HG03378 (cell line): Measurements from ENCODE around the gene NTM.

ENCODE experiments used
- ATAC-seq: cut with Tn5 transposase; IDR thresholded peaks from one replicate; pipeline ENCODE4 v1.9.1; 2021; ENCODE audit warnings: mild to moderate bottlenecking, moderate library complexity; ENCODE audit not compliant: unreplicated experiment

NTM gene

DNA sequence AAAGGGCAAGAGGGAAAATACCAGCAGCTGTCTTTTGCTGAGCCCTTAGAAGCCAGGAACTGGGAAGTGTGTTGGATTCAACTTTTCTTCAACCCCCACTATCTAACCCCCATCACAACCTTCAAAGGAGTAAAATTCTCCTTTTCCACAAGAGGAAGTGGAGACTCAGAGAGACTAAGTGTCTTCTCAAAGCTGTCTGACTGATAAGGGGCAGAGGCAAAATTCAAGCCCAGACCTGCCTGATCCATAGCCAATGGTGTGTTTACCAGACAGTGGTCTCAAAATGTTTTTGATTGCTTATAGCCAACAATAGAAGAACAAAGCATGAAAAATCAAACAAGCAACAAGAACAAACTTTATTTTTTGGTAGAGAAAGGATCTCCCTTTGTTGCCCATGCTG, 707.0 kb downstream of the NTM start:
- ATAC-seq = no peak

GRCh38 chr11:132078264-132079076, 708.1 kb downstream of the NTM start:
- no peak for ATAC-seq

GRCh38 chr11:132080127-132080526, 709.7 kb downstream of the NTM start:
- ATAC-seq = no peak

GRCh38 chr11:132082566-132082965, 712.2 kb downstream of the NTM start:
- ATAC-seq = no peak

DNA sequence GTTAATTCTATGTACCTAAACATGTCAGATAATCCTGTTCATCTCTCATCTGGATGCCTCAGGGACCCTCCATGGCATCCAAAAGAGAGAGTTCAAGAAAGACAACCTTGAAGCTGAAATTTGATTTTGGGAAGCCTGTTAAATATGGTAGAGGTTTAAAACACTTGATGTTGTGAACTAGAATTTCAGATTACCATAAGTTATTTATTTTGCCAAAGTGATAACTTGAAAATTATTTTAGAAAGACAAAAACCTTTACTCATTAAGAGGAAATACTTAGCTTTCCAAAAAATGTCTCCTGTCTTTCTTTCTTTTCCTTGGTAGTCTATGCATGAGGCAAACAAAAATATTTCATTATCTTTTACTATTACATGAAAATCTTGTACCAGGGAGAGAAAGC, 714.0 kb downstream of the NTM start:
- no peak for ATAC-seq

- no peak for ATAC-seq
Observed at GRCh38 chr11:132087148-132087547, 716.7 kb downstream of the NTM start.

GRCh38 chr11:132088551-132088950, 718.1 kb downstream of the NTM start:
- no peak for ATAC-seq

- no peak for ATAC-seq
Observed at GRCh38 chr11:132093536-132094259, 723.3 kb downstream of the NTM start.

DNA sequence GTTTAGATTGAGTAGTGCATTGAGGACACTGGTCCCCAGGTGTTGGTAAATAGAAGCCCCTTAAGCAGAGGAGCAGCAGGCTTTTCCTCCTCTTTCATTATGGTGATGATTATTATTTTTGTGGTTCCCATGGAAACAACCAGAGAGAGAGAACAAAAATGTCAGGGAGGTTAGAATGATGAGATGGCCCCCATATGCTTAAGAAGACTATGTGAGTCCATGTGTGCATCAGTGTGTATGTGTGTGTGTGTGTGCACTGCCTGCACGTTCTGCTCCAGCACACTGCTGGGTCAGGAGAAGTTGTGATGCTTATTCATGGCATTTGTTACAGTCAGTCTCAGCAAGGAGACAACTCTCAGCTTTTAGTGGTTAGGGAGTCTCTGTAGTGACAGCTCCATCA, 724.2 kb downstream of the NTM start:
- ATAC-seq = no peak

DNA sequence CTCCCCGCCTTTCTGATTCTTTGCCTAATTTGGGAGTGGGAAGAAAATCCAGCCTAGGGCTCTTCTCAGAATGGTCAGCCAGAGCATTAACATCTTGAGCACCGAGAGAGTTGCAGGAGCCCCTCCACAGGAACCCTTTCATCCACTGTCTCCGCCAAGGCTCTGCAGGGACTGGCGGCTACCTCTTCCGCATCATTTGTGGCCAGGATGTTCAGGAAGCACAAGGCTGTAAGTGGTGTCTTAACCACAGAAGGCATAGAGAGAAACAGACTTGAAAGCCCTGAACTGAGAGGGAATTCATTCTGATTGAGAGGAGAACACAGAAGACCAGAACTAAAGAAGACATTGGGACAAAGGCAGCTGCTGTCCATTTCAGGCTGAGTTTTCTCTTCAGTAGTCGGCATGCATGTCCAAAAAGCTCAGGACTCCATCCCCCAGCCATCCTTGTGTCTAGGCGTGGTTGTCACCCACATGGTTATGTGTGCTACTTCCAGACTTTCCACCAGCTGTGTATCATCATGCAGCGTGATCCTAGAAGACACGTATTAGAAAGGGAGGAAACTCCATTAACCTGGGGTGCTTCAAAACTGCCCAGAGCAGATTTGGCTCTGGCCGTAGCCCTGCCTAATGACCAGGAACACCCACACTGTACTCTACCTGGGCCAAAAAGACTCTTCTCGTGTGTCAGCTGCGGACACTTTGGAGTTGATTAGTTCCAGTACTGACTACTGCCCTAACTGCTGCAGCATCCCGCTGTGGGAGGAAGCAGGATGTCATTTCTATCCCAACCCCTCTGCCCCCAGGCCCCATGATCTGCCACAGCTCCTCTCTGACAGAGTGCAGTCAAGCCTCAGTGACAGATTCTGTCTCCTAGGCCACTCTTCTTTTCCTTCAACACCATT, 725.1 kb downstream of the NTM start:
- ATAC-seq = no peak

GRCh38 chr11:132096132-132096825, 725.9 kb downstream of the NTM start:
- no peak for ATAC-seq

DNA sequence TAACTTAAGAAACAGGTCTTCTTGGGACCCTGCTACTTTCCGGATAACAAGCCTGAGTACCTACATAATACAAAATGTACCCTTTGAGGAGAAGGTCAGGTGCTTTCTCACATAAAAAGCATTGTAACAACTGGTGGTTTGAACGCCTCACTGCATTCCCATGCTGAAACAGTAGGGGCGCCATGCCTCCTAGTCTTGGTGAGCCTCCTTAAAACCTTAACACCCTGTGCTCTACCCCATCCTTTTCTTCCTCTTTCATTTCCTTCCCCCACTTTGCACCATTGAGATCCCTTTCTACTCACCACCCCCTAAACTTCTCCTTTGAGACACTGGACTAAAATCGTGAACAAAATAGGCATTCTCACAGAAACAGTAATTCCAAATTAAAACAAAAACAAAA, 729.3 kb downstream of the NTM start:
- ATAC-seq = no peak

GRCh38 chr11:132100583-132100982, 730.2 kb downstream of the NTM start:
- ATAC-seq = no peak

DNA sequence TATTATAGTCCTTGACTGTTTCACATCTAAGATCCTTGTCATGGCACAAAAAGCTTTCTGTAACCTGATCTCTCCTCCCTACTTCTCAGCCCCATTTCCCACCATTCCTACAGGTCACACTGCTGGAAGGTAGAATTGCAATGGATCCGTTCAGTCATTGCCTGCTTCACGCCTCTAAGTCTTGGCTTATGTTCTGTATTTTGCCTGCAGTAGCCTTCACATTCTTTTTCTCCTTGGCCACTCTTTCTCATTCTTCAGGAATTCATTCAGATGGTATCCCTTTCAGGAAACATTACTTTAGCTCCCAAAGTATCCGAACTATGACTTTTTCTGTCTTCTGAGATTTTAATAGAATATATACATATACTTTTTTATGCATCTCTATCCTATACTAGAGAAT, 731.5 kb downstream of the NTM start:
- ATAC-seq = no peak

DNA sequence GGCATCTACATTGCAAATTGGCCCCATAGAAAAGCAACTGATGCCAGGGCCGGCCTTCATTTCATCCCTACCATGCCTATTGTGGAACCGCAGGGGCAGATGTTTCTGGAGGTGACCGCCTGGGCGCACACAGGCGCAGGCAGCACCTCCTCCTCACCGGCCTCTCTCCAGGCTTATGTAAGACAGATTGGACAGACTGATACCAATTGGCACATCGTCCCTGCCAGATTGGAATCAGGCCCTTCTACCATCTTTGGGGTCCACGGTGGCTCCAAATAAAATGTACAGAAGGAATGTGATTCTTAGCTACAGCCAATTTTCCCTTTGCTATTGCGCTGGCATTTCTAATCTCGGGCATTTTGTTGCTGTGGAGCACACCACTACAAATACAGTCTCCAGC, 732.6 kb downstream of the NTM start:
- no peak for ATAC-seq

DNA sequence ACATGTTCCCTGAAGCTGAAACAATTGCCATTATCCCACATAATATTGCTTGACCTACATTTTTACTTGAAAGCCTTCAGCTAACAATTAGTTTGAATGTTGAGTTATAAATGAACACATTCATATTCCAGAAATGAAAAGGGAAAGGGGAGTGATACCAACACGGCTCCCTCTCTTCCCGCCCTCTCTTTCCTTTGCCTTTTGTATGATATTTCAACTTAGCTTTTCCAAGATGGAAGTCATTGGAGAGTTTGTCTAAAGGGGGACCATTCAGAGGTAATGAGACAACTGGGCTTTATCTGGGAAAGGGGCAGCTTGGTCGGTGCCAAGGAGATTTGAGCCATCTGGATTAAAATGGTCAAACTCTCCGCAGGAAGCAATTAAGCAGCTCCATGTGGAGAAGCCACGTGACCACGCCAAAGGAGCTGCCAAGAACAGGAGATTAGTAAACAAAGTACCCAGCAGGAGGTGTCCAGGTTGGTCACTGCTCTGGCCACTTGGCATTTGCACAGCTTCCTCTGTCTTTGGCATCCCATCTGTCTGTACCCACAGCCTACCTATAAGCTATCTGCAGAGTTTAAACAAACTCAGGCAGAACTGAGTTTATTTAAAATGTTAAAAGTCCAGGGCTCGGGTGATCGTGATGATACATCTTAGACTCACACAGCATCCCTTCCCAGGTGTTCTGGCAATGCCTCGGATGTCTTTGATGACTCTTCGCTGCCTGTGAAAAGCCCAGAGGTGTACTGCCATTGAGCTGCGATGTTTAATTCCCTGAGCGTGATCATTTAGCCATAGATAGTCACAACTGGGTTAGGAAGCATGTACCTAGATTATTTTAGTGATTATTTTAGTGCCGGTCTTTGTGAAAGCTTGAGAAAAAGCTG, 735.9 kb downstream of the NTM start:
- ATAC-seq = no peak

- no peak for ATAC-seq
Observed at GRCh38 chr11:132111316-132111715, 740.9 kb downstream of the NTM start.

GRCh38 chr11:132111838-132112237, 741.4 kb downstream of the NTM start:
- no peak for ATAC-seq

- no peak for ATAC-seq
Observed at GRCh38 chr11:132112846-132113245, 742.4 kb downstream of the NTM start.

DNA sequence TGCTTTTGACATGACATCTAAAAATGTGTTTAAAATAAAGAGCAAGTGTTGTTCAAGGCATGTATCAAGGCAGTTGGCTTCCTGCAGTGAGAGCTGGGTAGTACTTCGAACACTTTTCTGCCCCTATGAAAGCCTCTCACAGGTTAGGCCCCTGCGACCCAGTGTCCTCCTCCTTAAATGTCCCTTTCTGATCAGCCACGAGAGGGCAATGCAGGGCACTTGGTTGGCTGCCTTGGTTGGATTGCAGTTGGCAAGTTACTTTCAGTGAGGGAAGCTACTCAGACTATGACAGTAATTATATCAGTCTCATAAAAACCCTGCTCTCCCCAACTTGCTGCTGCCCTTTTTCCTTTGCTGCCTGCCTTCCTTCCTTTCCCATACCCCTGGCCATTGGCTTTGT, 743.8 kb downstream of the NTM start:
- ATAC-seq = no peak
